HepG2 (cell line): ENCODE results near the gene SPAG9. TPM values are rescaled to one million over a fixed set of nuclear protein-coding genes. Genes with fewer than 3 reads are reported as not detected.
A peak's percentile ranks its signal among the peaks of the same experiment; 100 is the strongest.

Experiments used
- CHD4 ChIP-seq: fragments of 200-600 bp; sonication (generic); IDR thresholded peaks from 2 replicates; pipeline ENCODE4 v1.7.0; 2017; ENCODE audit warnings: mild to moderate bottlenecking, low read length, borderline replicate concordance
- PRDM10 ChIP-seq: sonication (generic); formaldehyde crosslinking; IDR thresholded peaks from 2 replicates; pipeline ENCODE4 v1.4.0; 2020; ENCODE audit warnings: low read depth, missing genetic modification reagents
- RERE ChIP-seq: IDR thresholded peaks from 2 replicates; pipeline ENCODE4 v1.6.1; 2016; ENCODE audit warnings: low read depth, missing genetic modification reagents, missing compliant biosample characterization
- RNF2 ChIP-seq: fragments of 450-650 bp; conservative IDR thresholded peaks from 2 replicates; pipeline ENCODE4 v1.6.1; 2016; ENCODE audit warnings: low read depth
- TOE1 ChIP-seq: sonication (generic); formaldehyde crosslinking; IDR thresholded peaks from 2 replicates; pipeline ENCODE4 v1.4.0; 2020; ENCODE audit warnings: mild to moderate bottlenecking, missing genetic modification reagents
- TRAFD1 ChIP-seq: sonication (generic); formaldehyde crosslinking; IDR thresholded peaks from 2 replicates; pipeline ENCODE4 v1.5.1; 2020; ENCODE audit warnings: missing genetic modification reagents, mild to moderate bottlenecking, borderline replicate concordance
- ZFP36 ChIP-seq: fragments of 150-350 bp; IDR thresholded peaks from 2 replicates; pipeline ENCODE4 v1.6.1; 2018; ENCODE audit warnings: borderline replicate concordance, low read length, low read depth; ENCODE audit not compliant: partially characterized antibody
- ZFY ChIP-seq: sonication (generic); formaldehyde crosslinking; IDR thresholded peaks from 2 replicates; pipeline ENCODE4 v1.4.0; 2020; ENCODE audit warnings: missing genetic modification reagents
- ZNF280D ChIP-seq: sonication (generic); formaldehyde crosslinking; IDR thresholded peaks from 2 replicates; pipeline ENCODE4 v1.5.1; 2020; ENCODE audit warnings: mild to moderate bottlenecking, missing genetic modification reagents
- ZNF282 ChIP-seq: fragments of 450-650 bp; IDR thresholded peaks from 2 replicates; pipeline ENCODE4 v1.6.1; 2018; ENCODE audit not compliant: partially characterized antibody
- ZNF383 ChIP-seq: sonication (generic); formaldehyde crosslinking; IDR thresholded peaks from 2 replicates; pipeline ENCODE4 v1.4.0; 2020; ENCODE audit warnings: missing genetic modification reagents, mild to moderate bottlenecking, borderline replicate concordance
- ZNF543 ChIP-seq: sonication (generic); formaldehyde crosslinking; IDR thresholded peaks from 2 replicates; pipeline ENCODE4 v1.4.0; 2020; ENCODE audit warnings: mild to moderate bottlenecking, missing genetic modification reagents
- ZNF737 ChIP-seq: sonication (generic); formaldehyde crosslinking; IDR thresholded peaks from 2 replicates; pipeline ENCODE4 v1.5.0; 2020; ENCODE audit warnings: missing genetic modification reagents, mild to moderate bottlenecking, borderline replicate concordance
- ZNF782 ChIP-seq: sonication (generic); formaldehyde crosslinking; IDR thresholded peaks from 2 replicates; pipeline ENCODE4 v1.4.0; 2020; ENCODE audit warnings: missing genetic modification reagents, mild to moderate bottlenecking, borderline replicate concordance
- ZNF839 ChIP-seq: sonication (generic); formaldehyde crosslinking; IDR thresholded peaks from 2 replicates; pipeline ENCODE4 v1.4.0; 2020; ENCODE audit warnings: missing genetic modification reagents, mild to moderate bottlenecking, borderline replicate concordance
- polyA plus RNA-seq, 8 experiments: library from polyadenylated mRNA; depleted of rRNA in 3 of 8; stranded (reverse) in 7 of 8; unstranded in 1 of 8; fragments of >200 nt; fragmentation: Illumina TruSeq in 4 of 8; extraction: Trizol in 4 of 8; gene quantifications; 2 replicates each; pipeline versions ENCODE4 v1.2.1 to v1.2.3, GENCODE V29; 2011 to 2016; ENCODE audit warnings: low read depth in 4 of 8, missing spikeins in 1 of 8, mixed read lengths in 1 of 8; ENCODE audit not compliant: insufficient read depth in 1 of 8
- total RNA-seq, 5 experiments: library from RNA; depleted of rRNA; stranded (reverse); fragments of >200 nt; fragmentation: Illumina TruSeq; extraction: Trizol; gene quantifications; 2 replicates each; pipeline ENCODE4 v1.2.3, GENCODE V29; 2016; ENCODE audit warnings: low read depth in 1 of 5

SPAG9 gene
- total and polyA plus RNA-seq, 2 of the 13 experiments (the other 11 are each of a cell fraction or from before 2014, with no cell fraction given) = 43.2 to 78.6 TPM

GRCh38 chr17:51165680-51166197, 45.1 kb upstream of the SPAG9 start (continued):
- TF ChIP-seq ZNF737 (CRISPR knock-in tag) (no peak), ZNF543 (CRISPR knock-in tag) (no peak), ZNF282 (peak; percentile 84), RERE (CRISPR knock-in tag) (0 out of 2 replicates have a peak, but pooled peaks have one; percentile 12), ZFP36 (no peak), ZNF280D (CRISPR knock-in tag) (no peak), ZNF839 (CRISPR knock-in tag) (no peak), PRDM10 (CRISPR knock-in tag) (no peak), CHD4 (no peak), TOE1 (no peak), ZNF782 (CRISPR knock-in tag) (0 out of 2 replicates have a peak, but pooled peaks have one; percentile 39), TRAFD1 (CRISPR knock-in tag) (no peak), ZFY (no peak), RNF2 (no peak), ZNF383 (CRISPR knock-in tag) (no peak)
